ENCODE measurements around the gene RPS13.

DNA sequence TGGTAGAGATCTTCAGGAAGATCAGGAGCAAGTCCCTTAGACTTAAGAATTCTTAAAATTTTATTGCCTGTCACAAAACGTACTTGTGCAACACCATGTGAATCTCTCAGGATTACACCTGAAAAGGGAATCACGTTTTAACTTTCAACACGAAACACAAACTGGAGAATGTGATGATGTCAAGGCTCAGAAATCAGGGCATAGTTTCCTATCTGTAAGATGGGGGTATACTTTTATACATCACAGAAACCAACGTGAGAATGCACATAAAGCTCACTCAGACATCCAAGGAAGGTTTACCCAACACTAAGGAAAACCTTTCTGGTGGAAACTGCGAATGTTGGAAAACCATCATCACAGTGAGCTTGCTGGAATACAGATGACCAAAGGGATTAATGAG lies 2.0 kb downstream of the RPS13 start:
- TF ChIP-seq, protein P1, sequence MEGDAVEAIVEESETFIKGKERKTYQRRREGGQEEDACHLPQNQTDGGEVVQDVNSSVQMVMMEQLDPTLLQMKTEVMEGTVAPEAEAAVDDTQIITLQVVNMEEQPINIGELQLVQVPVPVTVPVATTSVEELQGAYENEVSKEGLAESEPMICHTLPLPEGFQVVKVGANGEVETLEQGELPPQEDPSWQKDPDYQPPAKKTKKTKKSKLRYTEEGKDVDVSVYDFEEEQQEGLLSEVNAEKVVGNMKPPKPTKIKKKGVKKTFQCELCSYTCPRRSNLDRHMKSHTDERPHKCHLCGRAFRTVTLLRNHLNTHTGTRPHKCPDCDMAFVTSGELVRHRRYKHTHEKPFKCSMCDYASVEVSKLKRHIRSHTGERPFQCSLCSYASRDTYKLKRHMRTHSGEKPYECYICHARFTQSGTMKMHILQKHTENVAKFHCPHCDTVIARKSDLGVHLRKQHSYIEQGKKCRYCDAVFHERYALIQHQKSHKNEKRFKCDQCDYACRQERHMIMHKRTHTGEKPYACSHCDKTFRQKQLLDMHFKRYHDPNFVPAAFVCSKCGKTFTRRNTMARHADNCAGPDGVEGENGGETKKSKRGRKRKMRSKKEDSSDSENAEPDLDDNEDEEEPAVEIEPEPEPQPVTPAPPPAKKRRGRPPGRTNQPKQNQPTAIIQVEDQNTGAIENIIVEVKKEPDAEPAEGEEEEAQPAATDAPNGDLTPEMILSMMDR (IDR thresholded peaks at IDR 0.05), result no peak
- TF ChIP-seq EZH2 (IDR thresholded peaks at IDR 0.05; ENCODE audit: borderline replicate concordance, insufficient read depth, low read depth, low read length, poor library complexity, severe bottlenecking), result no peak

Measured in B cell (primary cell).